Astrocyte (in vitro differentiated cells and primary cell): Measurements from ENCODE around the gene CLEC2D.
"Not testable (repeated sequence)": the region's sequence is repeated elsewhere in the genome, so short reads cannot be mapped to it uniquely, and the experiment has no call there.

Source experiments
- EZH2 ChIP-seq: IDR thresholded peaks from 2 replicates; pipeline ENCODE4 v1.6.1; 2012; ENCODE audit warnings: mild to moderate bottlenecking, low read length, inconsistent platforms; ENCODE audit not compliant: insufficient read depth
- TF ChIP-seq, protein P1 (sequence below): IDR thresholded peaks from 2 replicates; pipeline ENCODE4 v1.5.1; 2011; ENCODE audit warnings: low read depth, mild to moderate bottlenecking, inconsistent platforms, low read length, moderate library complexity; ENCODE audit not compliant: insufficient read depth

DNA sequence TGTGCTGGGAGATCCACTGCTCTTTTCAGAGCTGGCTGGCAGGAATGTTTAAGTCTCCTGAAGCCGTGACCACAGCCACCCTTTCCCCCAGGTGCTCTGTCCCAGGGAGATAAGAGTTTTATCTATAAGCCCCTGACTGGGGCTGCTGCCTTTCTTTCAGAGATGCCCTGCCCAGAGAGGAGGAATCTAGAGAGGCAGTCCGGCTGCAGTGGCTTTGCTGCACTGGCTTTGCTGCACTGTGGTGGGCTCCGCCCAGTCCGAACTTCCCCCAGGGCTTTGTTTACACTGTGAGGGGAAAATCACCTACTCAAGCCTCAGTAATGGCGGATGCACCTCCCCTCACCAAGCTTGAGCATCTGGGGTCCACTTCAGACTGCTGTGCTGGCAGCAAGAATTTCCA lies 15.9 kb downstream of the CLEC2D start:
- TF ChIP-seq, protein P1, sequence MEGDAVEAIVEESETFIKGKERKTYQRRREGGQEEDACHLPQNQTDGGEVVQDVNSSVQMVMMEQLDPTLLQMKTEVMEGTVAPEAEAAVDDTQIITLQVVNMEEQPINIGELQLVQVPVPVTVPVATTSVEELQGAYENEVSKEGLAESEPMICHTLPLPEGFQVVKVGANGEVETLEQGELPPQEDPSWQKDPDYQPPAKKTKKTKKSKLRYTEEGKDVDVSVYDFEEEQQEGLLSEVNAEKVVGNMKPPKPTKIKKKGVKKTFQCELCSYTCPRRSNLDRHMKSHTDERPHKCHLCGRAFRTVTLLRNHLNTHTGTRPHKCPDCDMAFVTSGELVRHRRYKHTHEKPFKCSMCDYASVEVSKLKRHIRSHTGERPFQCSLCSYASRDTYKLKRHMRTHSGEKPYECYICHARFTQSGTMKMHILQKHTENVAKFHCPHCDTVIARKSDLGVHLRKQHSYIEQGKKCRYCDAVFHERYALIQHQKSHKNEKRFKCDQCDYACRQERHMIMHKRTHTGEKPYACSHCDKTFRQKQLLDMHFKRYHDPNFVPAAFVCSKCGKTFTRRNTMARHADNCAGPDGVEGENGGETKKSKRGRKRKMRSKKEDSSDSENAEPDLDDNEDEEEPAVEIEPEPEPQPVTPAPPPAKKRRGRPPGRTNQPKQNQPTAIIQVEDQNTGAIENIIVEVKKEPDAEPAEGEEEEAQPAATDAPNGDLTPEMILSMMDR, result not testable (repeated sequence)
- not testable (repeated sequence) for TF ChIP-seq EZH2
